HCT116 (cell line): ENCODE data around the gene HDAC7. TPM values are rescaled to one million over a fixed set of nuclear protein-coding genes. Genes with fewer than 3 reads are reported as not detected.
A peak's percentile ranks its signal among the peaks of the same experiment; 100 is the strongest.

Source experiments
- ATAC-seq: fragments of 200-7000 bp; cut with Tn5 transposase; 2 replicates; pipeline ENCODE4 v1.9.1; 2020; ENCODE audit warnings: mild to moderate bottlenecking, moderate library complexity
- BruUV-seq: library from RNA; stranded (reverse); fragments of 400-500 nt; replicated peaks from 2 replicates; lab custom pipeline; 2021; lab: Mats Ljungman, UMichigan
- CTCF ChIA-PET: fragments of 300-600 bp; sonication (Branson Sonifier 250); formaldehyde crosslinking; loops from one replicate; lab custom pipeline; 2021; ENCODE audit warnings: antibody characterized with exemption; lab: Charles Lee
- POLR2A ChIA-PET: fragments of 300-600, 350-600 bp; sonication (Branson Sonifier 250); formaldehyde crosslinking; loops from one replicate; lab custom pipeline; 2021; ENCODE audit warnings: antibody characterized with exemption; lab: Charles Lee
- RAD21 ChIA-PET, 2 experiments: fragments of 300-600 bp; sonication (Branson Sonifier 250); formaldehyde crosslinking; loops; one replicate each; lab custom pipeline; 2023; ENCODE audit warnings: low total read pairs in 2 of 2; ENCODE audit not compliant: uncharacterized antibody in 2 of 2, unreplicated experiment in 2 of 2, low non-redundant PET in 1 of 2; lab: Charles Lee
- DNase-seq: peaks from one replicate; pipeline ENCODE4 v3.0.0-alpha.2; 2010; ENCODE audit warnings: low read depth, low spot score
- H2AFZ ChIP-seq: fragments of 200-600 bp; shearing (Covaris generic), sonication (generic); 2 replicates; pipeline ENCODE4 v1.6.1; 2017; ENCODE audit warnings: low read depth, mixed run types, mixed read lengths, antibody characterized with exemption, low read length; ENCODE audit not compliant: poor library complexity, severe bottlenecking
- H3K27ac ChIP-seq: 2 replicates; pipeline ENCODE4 v1.5.1; 2012; ENCODE audit warnings: low read depth, low read length
- H3K27me3 ChIP-seq: fragments of 200-600 bp; sonication (generic); 2 replicates; pipeline ENCODE4 v1.6.1; 2016; ENCODE audit warnings: mixed run types, low read length, mixed read lengths; ENCODE audit not compliant: insufficient read depth
- H3K36me3 ChIP-seq, 2 experiments: fragments of 200-500 bp in 1 of 2; fragments of 200-600 bp in 1 of 2; sonication (Bioruptor generic) in 1 of 2; sonication (generic) in 1 of 2; 2 replicates each; pipeline versions ENCODE4 v1.5.1 to v1.6.1; 2014 to 2016; ENCODE audit warnings: low read length in 2 of 2, inconsistent platforms in 1 of 2, mixed read lengths in 1 of 2, mixed run types in 1 of 2; ENCODE audit not compliant: insufficient read depth in 2 of 2, control insufficient read depth in 1 of 2
- H3K4me1 ChIP-seq, 2 experiments: fragments of 200-600 bp in 1 of 2; sonication (generic) in 1 of 2; 2 replicates each; pipeline versions ENCODE4 v1.5.1 to v1.6.1; 2012 to 2017; ENCODE audit warnings: low read length in 2 of 2, inconsistent platforms in 1 of 2, mild to moderate bottlenecking in 1 of 2, mixed read lengths in 1 of 2, mixed run types in 1 of 2, moderate library complexity in 1 of 2; ENCODE audit not compliant: insufficient read depth in 2 of 2, control insufficient read depth in 1 of 2
- H3K4me2 ChIP-seq: fragments of 200-600 bp; sonication (generic); 2 replicates; pipeline ENCODE4 v1.6.1; 2017; ENCODE audit warnings: mixed run types, low read length, mixed read lengths
- H3K4me3 ChIP-seq, 2 experiments: fragments of 200-600 bp in 1 of 2; sonication (generic) in 1 of 2; replicated peaks in 1 of 2; 2 replicates each; pipeline ENCODE4 v1.5.1; 2011 to 2016; ENCODE audit warnings: low read length in 2 of 2, control low read depth in 1 of 2, low read depth in 1 of 2, mild to moderate bottlenecking in 1 of 2, mixed read lengths in 1 of 2, mixed run types in 1 of 2
- H3K79me2 ChIP-seq: fragments of 200-600 bp; sonication (generic); 2 replicates; pipeline ENCODE4 v1.6.1; 2017; ENCODE audit warnings: mild to moderate bottlenecking, mixed run types, low read length, moderate library complexity, mixed read lengths; ENCODE audit not compliant: insufficient read depth
- H3K9ac ChIP-seq: fragments of 200-600 bp; sonication (generic); 2 replicates; pipeline ENCODE4 v1.6.1; 2016; ENCODE audit warnings: low read length, mixed read lengths
- H3K9me2 ChIP-seq: fragments of 200-600 bp; sonication (generic), shearing (Covaris generic); 2 replicates; pipeline ENCODE4 v1.6.1; 2017; ENCODE audit warnings: mixed run types, mild to moderate bottlenecking, moderate library complexity; ENCODE audit not compliant: insufficient read depth
- H3K9me3 ChIP-seq, 2 experiments: fragments of 200-500 bp in 1 of 2; fragments of 200-600 bp in 1 of 2; sonication (Bioruptor generic) in 1 of 2; sonication (generic) in 1 of 2; 2 replicates each; pipeline ENCODE4 v1.6.1; 2014 to 2017; ENCODE audit warnings: low read length in 2 of 2, mixed read lengths in 2 of 2, inconsistent platforms in 1 of 2, low read depth in 1 of 2, mild to moderate bottlenecking in 1 of 2, mixed run types in 1 of 2, moderate library complexity in 1 of 2; ENCODE audit not compliant: control insufficient read depth in 1 of 2, insufficient read depth in 1 of 2
- H4K20me1 ChIP-seq: fragments of 200-600 bp; sonication (generic), shearing (Covaris generic); 2 replicates; pipeline ENCODE4 v1.6.1; 2017; ENCODE audit warnings: mixed run types, mild to moderate bottlenecking, moderate library complexity; ENCODE audit not compliant: insufficient read depth
- CBX3 ChIP-seq: IDR thresholded peaks from 2 replicates; pipeline ENCODE4 v1.6.1; 2012; ENCODE audit warnings: low read depth
- CEBPB ChIP-seq: IDR thresholded peaks from 2 replicates; pipeline ENCODE4 v1.6.1; 2012; ENCODE audit warnings: low read depth
- EGR1 ChIP-seq: IDR thresholded peaks from 2 replicates; pipeline ENCODE4 v1.6.1; 2012; ENCODE audit warnings: low read depth
- ELF1 ChIP-seq: IDR thresholded peaks from 2 replicates; pipeline ENCODE4 v1.6.1; 2012; ENCODE audit warnings: low read depth, borderline replicate concordance
- EZH2 ChIP-seq: fragments of 200-600 bp; sonication (generic); IDR thresholded peaks from 2 replicates; pipeline ENCODE4 v1.6.1; 2017; ENCODE audit warnings: antibody characterized with exemption, mixed run types
- FOSL1 ChIP-seq: IDR thresholded peaks from 2 replicates; pipeline ENCODE4 v1.6.1; 2012; ENCODE audit warnings: low read depth
- POLR2AphosphoS5 ChIP-seq: IDR thresholded peaks from 2 replicates; pipeline ENCODE4 v1.6.1; 2011; ENCODE audit warnings: mild to moderate bottlenecking, low read depth, low read length, moderate library complexity
- RAD21 ChIP-seq: IDR thresholded peaks from 2 replicates; pipeline ENCODE4 v1.6.1; 2012; ENCODE audit warnings: low read depth, mild to moderate bottlenecking
- SIN3A ChIP-seq: IDR thresholded peaks from 2 replicates; pipeline ENCODE4 v1.6.1; 2012; ENCODE audit warnings: low read depth
- SP1 ChIP-seq: IDR thresholded peaks from 2 replicates; pipeline ENCODE4 v1.6.1; 2012; ENCODE audit warnings: low read depth
- SRF ChIP-seq: IDR thresholded peaks from 2 replicates; pipeline ENCODE4 v1.6.1; 2012; ENCODE audit warnings: low read depth
- YY1 ChIP-seq: IDR thresholded peaks from 2 replicates; pipeline ENCODE4 v1.6.1; 2011; ENCODE audit warnings: low read length, low read depth, moderate library complexity, mild to moderate bottlenecking; ENCODE audit not compliant: insufficient replicate concordance; ENCODE audit errors: extremely low read depth
- intact Hi-C: fragments of 100-400 bp; cut with micrococcal nuclease; formaldehyde crosslinking; loops from 2 replicates; pipeline ENCODE4 v1.10.0; 2022
- total RNA-seq: library from RNA; stranded (reverse); gene quantifications from one replicate; pipeline ENCODE4 v1.2.1, GENCODE V29; 2021; ENCODE audit not compliant: unreplicated experiment
- TF ChIP-seq, protein P1 (sequence below): IDR thresholded peaks from 2 replicates; pipeline ENCODE4 v1.6.1; 2012; ENCODE audit warnings: low read depth
- TF ChIP-seq, protein P2 (sequence below): IDR thresholded peaks from 2 replicates; pipeline ENCODE4 v1.6.1; 2011; ENCODE audit warnings: mild to moderate bottlenecking, low read length, moderate library complexity; ENCODE audit not compliant: insufficient replicate concordance; ENCODE audit errors: extremely low read depth
- TF ChIP-seq, protein P3 (sequence below): IDR thresholded peaks from 2 replicates; pipeline ENCODE4 v1.6.1; 2012
- TF ChIP-seq, protein P4 (sequence below), 3 experiments: fragments of 200-600 bp in 1 of 3; sonication (generic) in 1 of 3; IDR thresholded peaks in 2 of 3; conservative IDR thresholded peaks in 1 of 3; 2 replicates each; pipeline ENCODE4 v1.5.1; 2012 to 2017; ENCODE audit warnings: low read depth in 2 of 3, low read length in 2 of 3, antibody characterized with exemption in 1 of 3, borderline replicate concordance in 1 of 3, control low read depth in 1 of 3, mild to moderate bottlenecking in 1 of 3, mixed read lengths in 1 of 3, mixed run types in 1 of 3, moderate library complexity in 1 of 3; ENCODE audit not compliant: insufficient read depth in 1 of 3

The HDAC7 gene
- total RNA-seq, 1 experiment from 2014 or later, result 38.1 TPM

DNA sequence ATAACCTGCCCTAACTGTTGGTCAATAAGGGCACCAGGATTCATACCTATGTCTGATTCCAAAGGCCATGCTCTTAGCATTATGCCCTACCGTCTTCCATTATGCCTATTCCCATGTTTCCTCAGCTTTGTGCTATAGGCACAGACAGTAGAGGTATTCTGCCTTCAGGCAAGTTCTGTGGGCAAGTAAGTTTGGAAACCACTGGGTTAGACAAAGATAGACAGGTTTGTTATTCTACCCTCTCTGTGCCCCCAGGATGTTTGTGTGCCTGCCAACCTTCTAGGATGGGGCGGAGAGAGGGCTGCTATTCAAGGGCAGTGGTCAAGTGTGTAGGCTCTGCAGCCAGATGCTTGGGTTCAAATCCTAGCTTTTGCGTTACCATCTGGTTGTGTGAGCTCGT lies 65.6 kb downstream of the HDAC7 start:
- intact Hi-C loops, result no loop called here

More for the DNA sequence above, 65.6 kb downstream of the HDAC7 start:
- no peaks in the 10 kb centered on the region for H3K79me2 ChIP-seq
- POLR2A ChIA-PET, result interaction anchor here (1.1 to 1.4 kb wide), 2 partner anchors 13 to 48 kb away, joined by 3 to 4 read pairs; partner anchors contain the start of gene RPAP3
- no peak overlapping the region for H2AFZ ChIP-seq
- H3K27ac ChIP-seq, result peak overlapping the region; percentile 63
- H3K27me3 ChIP-seq, result no peaks in the 10 kb centered on the region
- no peaks in the 10 kb centered on the region for H4K20me1 ChIP-seq
- no peak for ATAC-seq
- no peak for TF ChIP-seq SIN3A
- TF ChIP-seq EZH2, result no peak
- no peak for TF ChIP-seq CBX3
- no peak for TF ChIP-seq POLR2AphosphoS5
- TF ChIP-seq, protein P1, sequence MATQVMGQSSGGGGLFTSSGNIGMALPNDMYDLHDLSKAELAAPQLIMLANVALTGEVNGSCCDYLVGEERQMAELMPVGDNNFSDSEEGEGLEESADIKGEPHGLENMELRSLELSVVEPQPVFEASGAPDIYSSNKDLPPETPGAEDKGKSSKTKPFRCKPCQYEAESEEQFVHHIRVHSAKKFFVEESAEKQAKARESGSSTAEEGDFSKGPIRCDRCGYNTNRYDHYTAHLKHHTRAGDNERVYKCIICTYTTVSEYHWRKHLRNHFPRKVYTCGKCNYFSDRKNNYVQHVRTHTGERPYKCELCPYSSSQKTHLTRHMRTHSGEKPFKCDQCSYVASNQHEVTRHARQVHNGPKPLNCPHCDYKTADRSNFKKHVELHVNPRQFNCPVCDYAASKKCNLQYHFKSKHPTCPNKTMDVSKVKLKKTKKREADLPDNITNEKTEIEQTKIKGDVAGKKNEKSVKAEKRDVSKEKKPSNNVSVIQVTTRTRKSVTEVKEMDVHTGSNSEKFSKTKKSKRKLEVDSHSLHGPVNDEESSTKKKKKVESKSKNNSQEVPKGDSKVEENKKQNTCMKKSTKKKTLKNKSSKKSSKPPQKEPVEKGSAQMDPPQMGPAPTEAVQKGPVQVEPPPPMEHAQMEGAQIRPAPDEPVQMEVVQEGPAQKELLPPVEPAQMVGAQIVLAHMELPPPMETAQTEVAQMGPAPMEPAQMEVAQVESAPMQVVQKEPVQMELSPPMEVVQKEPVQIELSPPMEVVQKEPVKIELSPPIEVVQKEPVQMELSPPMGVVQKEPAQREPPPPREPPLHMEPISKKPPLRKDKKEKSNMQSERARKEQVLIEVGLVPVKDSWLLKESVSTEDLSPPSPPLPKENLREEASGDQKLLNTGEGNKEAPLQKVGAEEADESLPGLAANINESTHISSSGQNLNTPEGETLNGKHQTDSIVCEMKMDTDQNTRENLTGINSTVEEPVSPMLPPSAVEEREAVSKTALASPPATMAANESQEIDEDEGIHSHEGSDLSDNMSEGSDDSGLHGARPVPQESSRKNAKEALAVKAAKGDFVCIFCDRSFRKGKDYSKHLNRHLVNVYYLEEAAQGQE, result no peak
- TF ChIP-seq CEBPB, result no peak
- TF ChIP-seq EGR1, result no peak
- TF ChIP-seq, protein P2, sequence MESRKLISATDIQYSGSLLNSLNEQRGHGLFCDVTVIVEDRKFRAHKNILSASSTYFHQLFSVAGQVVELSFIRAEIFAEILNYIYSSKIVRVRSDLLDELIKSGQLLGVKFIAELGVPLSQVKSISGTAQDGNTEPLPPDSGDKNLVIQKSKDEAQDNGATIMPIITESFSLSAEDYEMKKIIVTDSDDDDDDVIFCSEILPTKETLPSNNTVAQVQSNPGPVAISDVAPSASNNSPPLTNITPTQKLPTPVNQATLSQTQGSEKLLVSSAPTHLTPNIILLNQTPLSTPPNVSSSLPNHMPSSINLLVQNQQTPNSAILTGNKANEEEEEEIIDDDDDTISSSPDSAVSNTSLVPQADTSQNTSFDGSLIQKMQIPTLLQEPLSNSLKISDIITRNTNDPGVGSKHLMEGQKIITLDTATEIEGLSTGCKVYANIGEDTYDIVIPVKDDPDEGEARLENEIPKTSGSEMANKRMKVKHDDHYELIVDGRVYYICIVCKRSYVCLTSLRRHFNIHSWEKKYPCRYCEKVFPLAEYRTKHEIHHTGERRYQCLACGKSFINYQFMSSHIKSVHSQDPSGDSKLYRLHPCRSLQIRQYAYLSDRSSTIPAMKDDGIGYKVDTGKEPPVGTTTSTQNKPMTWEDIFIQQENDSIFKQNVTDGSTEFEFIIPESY, result no peak
- no peak for TF ChIP-seq ELF1
- no peak for TF ChIP-seq SP1
- TF ChIP-seq FOSL1, result no peak
- TF ChIP-seq SRF, result no peak
- TF ChIP-seq, protein P3, sequence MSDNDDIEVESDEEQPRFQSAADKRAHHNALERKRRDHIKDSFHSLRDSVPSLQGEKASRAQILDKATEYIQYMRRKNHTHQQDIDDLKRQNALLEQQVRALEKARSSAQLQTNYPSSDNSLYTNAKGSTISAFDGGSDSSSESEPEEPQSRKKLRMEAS, result no peak
- no peak for TF ChIP-seq RAD21
- no peak for TF ChIP-seq YY1
- TF ChIP-seq, protein P4, sequence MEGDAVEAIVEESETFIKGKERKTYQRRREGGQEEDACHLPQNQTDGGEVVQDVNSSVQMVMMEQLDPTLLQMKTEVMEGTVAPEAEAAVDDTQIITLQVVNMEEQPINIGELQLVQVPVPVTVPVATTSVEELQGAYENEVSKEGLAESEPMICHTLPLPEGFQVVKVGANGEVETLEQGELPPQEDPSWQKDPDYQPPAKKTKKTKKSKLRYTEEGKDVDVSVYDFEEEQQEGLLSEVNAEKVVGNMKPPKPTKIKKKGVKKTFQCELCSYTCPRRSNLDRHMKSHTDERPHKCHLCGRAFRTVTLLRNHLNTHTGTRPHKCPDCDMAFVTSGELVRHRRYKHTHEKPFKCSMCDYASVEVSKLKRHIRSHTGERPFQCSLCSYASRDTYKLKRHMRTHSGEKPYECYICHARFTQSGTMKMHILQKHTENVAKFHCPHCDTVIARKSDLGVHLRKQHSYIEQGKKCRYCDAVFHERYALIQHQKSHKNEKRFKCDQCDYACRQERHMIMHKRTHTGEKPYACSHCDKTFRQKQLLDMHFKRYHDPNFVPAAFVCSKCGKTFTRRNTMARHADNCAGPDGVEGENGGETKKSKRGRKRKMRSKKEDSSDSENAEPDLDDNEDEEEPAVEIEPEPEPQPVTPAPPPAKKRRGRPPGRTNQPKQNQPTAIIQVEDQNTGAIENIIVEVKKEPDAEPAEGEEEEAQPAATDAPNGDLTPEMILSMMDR (IDR thresholded peaks at IDR 0.05 in 2 of 3, conservative IDR thresholded peaks at IDR 0.05 in 1 of 3; ENCODE audit: borderline replicate concordance in 1 of 3, insufficient read depth in 1 of 3, low read depth in 2 of 3, low read length in 2 of 3), result no peak
- no peaks in the 10 kb centered on the region for H3K9me3 ChIP-seq
- TSS peak; percentile 88 for BruUV-seq
- peak overlapping the region; percentile 85 for H3K4me2 ChIP-seq
- H3K9ac ChIP-seq, result peak overlapping the region; percentile 40
- no peak for DNase-seq
- peaks cover 38 to 56% of the 10 kb centered on the region in 2 experiments for H3K4me1 ChIP-seq
- no peaks in the 10 kb centered on the region for H3K36me3 ChIP-seq
- RAD21 ChIA-PET, result interaction anchor here in 1 of 2 experiments (0.7 to 1.4 kb wide), 2 partner anchors 11 to 22 kb away, joined by 3 read pairs; no protein-coding TSS in a partner anchor
- H3K4me3 ChIP-seq, result peak overlapping the region; percentile 34 to 54
- CTCF ChIA-PET, result interaction anchor here (0.9 to 9.1 kb wide), 3 partner anchors 11 to 25 kb away, joined by 4 to 75 read pairs (median 25); no protein-coding TSS in a partner anchor
- no peaks in the 10 kb centered on the region for H3K9me2 ChIP-seq
